Gastroesophageal sphincter (tissue), 3 donors: ENCODE measurements around the gene TRIP12.

Experiments used
- CTCF ChIP-seq, 4 experiments: fragments of 200-600 bp in 2 of 4; fragments of 450-650 bp in 2 of 4; sonication (generic) in 1 of 4; IDR thresholded peaks; one replicate each; pipeline ENCODE4 v1.5.1; 2017 to 2019; ENCODE audit warnings: antibody characterized with exemption in 4 of 4, mild to moderate bottlenecking in 2 of 4, moderate library complexity in 2 of 4
- POLR2AphosphoS5 ChIP-seq: sonication (generic); formaldehyde crosslinking; IDR thresholded peaks from one replicate; pipeline ENCODE4 v1.6.1; 2017; ENCODE audit warnings: antibody characterized with exemption

GRCh38 chr2:229873123-229873581, 48.7 kb downstream of the TRIP12 start:
- TF ChIP-seq CTCF (IDR thresholded peaks at IDR 0.05) (no peak), POLR2AphosphoS5 (no peak)
